Measurements from ENCODE around the gene ZNF302.
"Not testable (repeated sequence)": the region's sequence is repeated elsewhere in the genome, so short reads cannot be mapped to it uniquely, and the experiment has no call there.

ZNF302 gene

GRCh38 chr19:34681478-34681877, 4.0 kb downstream of the ZNF302 start:
- no peak for TF ChIP-seq CTCF (IDR thresholded peaks at IDR 0.05; ENCODE audit: low read depth, low read length, missing control alignments)
- H3K4me3 ChIP-seq (ENCODE audit: low read depth, low read length) = no peak overlapping the region
- DNase-seq (ENCODE audit: low read depth) = no peak

GRCh38 chr19:34685266-34685665, 7.8 kb downstream of the ZNF302 start:
- not testable (repeated sequence) for DNase-seq (ENCODE audit: low read depth); H3K4me3 ChIP-seq (ENCODE audit: low read depth, low read length)

- TF ChIP-seq CTCF (IDR thresholded peaks at IDR 0.05; ENCODE audit: low read depth, low read length, missing control alignments) = no peak
- no peak for DNase-seq (ENCODE audit: low read depth)
- H3K4me3 ChIP-seq (ENCODE audit: low read depth, low read length) = no peak overlapping the region
Measured at GRCh38 chr19:34686455-34686854, 9.0 kb downstream of the ZNF302 start.

DNA sequence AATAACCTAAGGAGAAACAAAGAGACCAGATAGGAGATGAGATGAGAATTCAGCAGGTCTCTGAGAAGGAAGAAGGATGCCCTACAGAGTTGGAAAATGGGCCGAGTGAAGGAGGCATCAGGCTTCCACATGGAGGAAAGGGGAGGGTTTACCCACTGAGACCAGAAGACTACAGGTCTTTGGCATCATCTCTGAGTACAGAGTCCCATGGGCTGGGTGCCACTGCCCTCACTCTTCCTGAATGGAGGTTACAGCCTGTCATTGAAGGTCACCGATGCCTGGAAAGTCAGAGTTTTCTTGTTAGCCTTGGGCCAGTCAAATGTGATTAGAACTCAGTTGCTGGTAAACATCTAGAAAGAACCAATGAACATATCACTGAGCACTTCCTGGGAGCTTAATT, 9.9 kb downstream of the ZNF302 start:
- no peak for DNase-seq (ENCODE audit: low read depth)
- no peak overlapping the region for H3K4me3 ChIP-seq (ENCODE audit: low read depth, low read length)
- no peak for TF ChIP-seq CTCF (IDR thresholded peaks at IDR 0.05; ENCODE audit: low read depth, low read length, missing control alignments)

DNA sequence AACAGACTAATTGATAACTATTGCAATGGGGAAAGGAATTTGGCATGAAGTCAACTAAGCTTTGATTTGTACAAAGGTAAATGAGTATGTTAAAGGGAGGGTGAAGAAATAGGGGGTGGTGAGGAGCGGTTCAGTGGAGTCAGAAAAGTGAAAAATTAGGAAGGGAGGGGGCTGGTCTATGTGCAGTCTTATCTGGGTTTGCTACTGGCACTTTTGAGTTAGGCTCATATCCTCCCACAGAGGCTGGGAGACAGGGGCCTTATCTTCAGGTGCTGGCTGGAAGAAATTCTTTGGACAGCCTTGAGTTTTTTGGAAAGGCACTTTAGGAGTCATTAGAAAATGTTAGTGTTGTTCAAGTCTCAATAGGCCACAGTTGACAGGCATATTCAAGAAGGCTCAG, 11.1 kb downstream of the ZNF302 start:
- DNase-seq (ENCODE audit: low read depth) = no peak
- TF ChIP-seq CTCF (IDR thresholded peaks at IDR 0.05; ENCODE audit: low read depth, low read length, missing control alignments) = no peak
- H3K4me3 ChIP-seq (ENCODE audit: low read depth, low read length) = no peak overlapping the region

DNA sequence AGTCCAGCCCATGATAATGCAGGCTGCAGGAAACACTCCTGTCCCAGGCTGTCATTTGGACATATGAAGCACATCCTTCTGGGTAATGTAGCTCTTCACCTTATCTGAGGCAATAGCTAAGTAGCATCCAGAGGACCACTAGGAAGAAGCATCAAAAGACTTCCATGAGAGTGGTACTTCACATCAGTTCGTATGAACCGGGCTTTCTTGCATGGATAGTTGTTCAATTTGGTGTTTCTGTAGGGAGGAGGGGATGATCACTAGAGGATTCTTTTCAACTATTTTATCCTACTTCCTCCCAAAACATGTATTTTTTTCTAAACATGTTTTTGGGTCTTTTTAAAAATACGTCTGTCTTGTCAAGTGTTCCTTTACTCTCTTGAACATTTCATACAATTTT, 12.9 kb downstream of the ZNF302 start:
- TF ChIP-seq CTCF (IDR thresholded peaks at IDR 0.05; ENCODE audit: low read depth, low read length, missing control alignments) = no peak
- no peak overlapping the region for H3K4me3 ChIP-seq (ENCODE audit: low read depth, low read length)
- DNase-seq (ENCODE audit: low read depth) = no peak

DNA sequence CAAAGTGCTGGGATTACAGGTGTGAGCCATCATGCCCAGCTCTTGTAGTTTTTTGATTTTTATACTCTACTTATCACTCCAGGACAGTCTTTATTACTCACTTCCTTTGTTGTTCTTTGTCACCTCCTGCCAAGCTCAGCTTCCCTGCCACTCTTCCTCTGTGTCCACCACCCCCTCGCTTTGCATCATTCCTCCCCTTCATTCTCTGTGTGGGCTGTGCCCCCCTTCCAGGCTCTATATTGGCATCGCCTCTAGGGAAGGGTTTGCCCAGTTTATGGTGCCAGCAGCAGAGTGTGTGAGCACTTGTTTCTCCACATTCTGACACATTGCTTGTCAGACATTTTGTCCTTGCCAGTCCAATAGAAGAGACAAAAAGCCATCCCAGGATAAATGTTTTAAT, 15.1 kb downstream of the ZNF302 start:
- no peak overlapping the region for H3K4me3 ChIP-seq (ENCODE audit: low read depth, low read length)
- no peak for DNase-seq (ENCODE audit: low read depth)
- TF ChIP-seq CTCF (IDR thresholded peaks at IDR 0.05; ENCODE audit: low read depth, low read length, missing control alignments) = no peak

DNA sequence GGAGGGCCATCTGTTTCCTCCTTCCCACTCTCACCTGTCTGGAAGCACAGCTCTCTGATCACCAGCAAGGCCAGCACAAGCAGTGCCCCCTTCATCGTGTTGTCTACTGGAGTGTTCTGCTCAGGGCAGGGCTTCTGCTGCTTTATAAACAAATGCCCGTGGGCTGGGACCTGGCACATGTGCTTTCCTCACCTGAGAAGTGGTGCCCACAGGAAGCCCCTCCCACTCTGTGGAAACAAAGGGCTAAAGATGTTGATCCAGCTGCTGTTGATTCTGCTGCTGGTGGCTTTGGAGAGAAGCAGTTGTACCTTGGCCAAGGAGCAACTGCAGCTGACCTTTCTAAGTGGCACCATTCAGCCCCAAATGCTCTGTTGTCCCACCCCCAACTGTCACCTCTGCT, 30.2 kb downstream of the ZNF302 start:
- DNase-seq (ENCODE audit: low read depth) = no peak
- H3K4me3 ChIP-seq (ENCODE audit: low read depth, low read length) = no peak overlapping the region
- TF ChIP-seq CTCF (IDR thresholded peaks at IDR 0.05; ENCODE audit: low read depth, low read length, missing control alignments) = no peak
